ENCODE results near the gene TRIM59.

- TF ChIP-seq POLR2A (IDR thresholded peaks at IDR 0.05) (no peak), CTCF (IDR thresholded peaks at IDR 0.05) (no peak)
Observed at GRCh38 chr3:160470181-160470580, 20.6 kb upstream of the TRIM59 start.

All from lower leg skin (tissue), 3 donors.